ENCODE data around the gene SMARCD2. TPM values are rescaled to one million over a fixed set of nuclear protein-coding genes. Genes with fewer than 3 reads are reported as not detected.

Gene SMARCD2
- polyA plus RNA-seq, 2 of the 4 experiments (the other 2 are of a cell fraction): 40.4 to 52.7 TPM

DNA sequence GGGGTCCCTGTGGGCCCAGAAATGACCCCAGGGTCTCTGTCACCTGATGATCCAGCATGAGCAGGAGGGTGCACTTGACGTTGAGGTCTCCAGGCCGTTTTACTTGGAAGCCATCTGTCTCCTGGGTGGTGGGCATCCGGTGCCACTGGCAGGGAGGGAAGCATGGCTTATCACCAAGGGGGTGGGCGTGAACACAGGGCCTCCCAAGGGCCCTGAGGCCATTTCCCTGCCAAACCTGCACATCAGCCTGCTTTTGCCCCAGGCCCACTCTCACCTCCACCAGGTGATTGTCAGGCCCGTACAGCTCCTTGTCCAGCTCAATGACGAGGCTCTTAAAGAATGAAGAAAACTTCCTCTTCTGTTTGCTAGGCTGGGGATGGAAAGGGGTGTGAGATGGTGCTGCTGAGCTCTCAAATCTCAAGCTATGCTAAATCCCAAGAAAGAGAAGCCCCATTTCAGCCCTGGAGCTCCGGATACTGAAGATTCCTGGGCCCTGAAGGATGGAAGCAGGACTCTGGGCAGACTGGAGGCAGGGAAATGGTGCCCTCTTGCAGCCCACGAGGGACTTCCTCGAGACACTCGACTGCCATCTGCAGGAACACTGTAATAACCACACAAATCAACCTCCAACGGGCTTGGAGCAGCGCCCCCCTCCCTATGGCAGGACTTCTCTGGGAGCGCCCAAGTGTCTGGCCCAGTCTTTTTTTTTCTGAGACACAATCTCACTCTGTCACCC, 7.9 kb downstream of the SMARCD2 start:
- ChIA-PET POLR2A (interaction anchor here (1.6 to 1.9 kb wide), 2 partner anchors 8 to 9 kb away, joined by 4 to 11 read pairs; partner anchors contain the start of gene PSMC5), CTCF (interaction anchor here (0.8 to 4.5 kb wide), 25 partner anchors 7 to 409 kb away, joined by 3 to 29 read pairs (median 6); partner anchors contain the start of genes DDX42, PSMC5 and SMARCD2)
- Histone ChIP-seq H3K4me2 (no peak overlapping the region), H3K27ac (peak overlapping the region in 1 of 2 experiments; percentile 70; a peak in 3 of 6 replicates), H3K4me1 (peaks cover 20% of the 10 kb centered on the region; the same call in 2 of the 3 replicates), H3K4me3 (no peak overlapping the region), H3K9me3 (no peaks in the 10 kb centered on the region)
- DNase-seq (ENCODE audit: low read depth in 1 of 2, low spot score in 1 of 2) (peak; percentile 92 to 95), ATAC-seq (peak; percentile 82 to 93), FAIRE-seq (no peak)
- no peak for TF ChIP-seq ZSCAN20 (CRISPR knock-in tag; IDR thresholded peaks at IDR 0.05)
- peak; percentile 59 to 65 for TF ChIP-seq RAD21 (conservative IDR thresholded peaks at IDR 0.05 in 1 of 2, IDR thresholded peaks at IDR 0.05 in 1 of 2)
- TF ChIP-seq, protein P1, sequence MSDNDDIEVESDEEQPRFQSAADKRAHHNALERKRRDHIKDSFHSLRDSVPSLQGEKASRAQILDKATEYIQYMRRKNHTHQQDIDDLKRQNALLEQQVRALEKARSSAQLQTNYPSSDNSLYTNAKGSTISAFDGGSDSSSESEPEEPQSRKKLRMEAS (IDR thresholded peaks at IDR 0.05): peak; percentile 87
- peak; percentile 57; the same call in 1 of the 3 replicates for TF ChIP-seq SMC3 (IDR thresholded peaks at IDR 0.05)
- TF ChIP-seq JUN (IDR thresholded peaks at IDR 0.05): peak in 1 of 2 experiments; percentile 49; a peak in 2 of 5 replicates
- TF ChIP-seq RARB (CRISPR knock-in tag; IDR thresholded peaks at IDR 0.05): no peak
- TF ChIP-seq MYC (IDR thresholded peaks at IDR 0.05; ENCODE audit: borderline replicate concordance, low read length): peak; percentile 65; the same call in 1 of the 2 replicates
- TF ChIP-seq, protein P2, sequence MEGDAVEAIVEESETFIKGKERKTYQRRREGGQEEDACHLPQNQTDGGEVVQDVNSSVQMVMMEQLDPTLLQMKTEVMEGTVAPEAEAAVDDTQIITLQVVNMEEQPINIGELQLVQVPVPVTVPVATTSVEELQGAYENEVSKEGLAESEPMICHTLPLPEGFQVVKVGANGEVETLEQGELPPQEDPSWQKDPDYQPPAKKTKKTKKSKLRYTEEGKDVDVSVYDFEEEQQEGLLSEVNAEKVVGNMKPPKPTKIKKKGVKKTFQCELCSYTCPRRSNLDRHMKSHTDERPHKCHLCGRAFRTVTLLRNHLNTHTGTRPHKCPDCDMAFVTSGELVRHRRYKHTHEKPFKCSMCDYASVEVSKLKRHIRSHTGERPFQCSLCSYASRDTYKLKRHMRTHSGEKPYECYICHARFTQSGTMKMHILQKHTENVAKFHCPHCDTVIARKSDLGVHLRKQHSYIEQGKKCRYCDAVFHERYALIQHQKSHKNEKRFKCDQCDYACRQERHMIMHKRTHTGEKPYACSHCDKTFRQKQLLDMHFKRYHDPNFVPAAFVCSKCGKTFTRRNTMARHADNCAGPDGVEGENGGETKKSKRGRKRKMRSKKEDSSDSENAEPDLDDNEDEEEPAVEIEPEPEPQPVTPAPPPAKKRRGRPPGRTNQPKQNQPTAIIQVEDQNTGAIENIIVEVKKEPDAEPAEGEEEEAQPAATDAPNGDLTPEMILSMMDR (IDR thresholded peaks at IDR 0.05): peak; percentile 94
- 45% methylated on average over 13 of the region's 13 CpGs for WGBS (ENCODE audit: missing lambda C conversion rate)

DNA sequence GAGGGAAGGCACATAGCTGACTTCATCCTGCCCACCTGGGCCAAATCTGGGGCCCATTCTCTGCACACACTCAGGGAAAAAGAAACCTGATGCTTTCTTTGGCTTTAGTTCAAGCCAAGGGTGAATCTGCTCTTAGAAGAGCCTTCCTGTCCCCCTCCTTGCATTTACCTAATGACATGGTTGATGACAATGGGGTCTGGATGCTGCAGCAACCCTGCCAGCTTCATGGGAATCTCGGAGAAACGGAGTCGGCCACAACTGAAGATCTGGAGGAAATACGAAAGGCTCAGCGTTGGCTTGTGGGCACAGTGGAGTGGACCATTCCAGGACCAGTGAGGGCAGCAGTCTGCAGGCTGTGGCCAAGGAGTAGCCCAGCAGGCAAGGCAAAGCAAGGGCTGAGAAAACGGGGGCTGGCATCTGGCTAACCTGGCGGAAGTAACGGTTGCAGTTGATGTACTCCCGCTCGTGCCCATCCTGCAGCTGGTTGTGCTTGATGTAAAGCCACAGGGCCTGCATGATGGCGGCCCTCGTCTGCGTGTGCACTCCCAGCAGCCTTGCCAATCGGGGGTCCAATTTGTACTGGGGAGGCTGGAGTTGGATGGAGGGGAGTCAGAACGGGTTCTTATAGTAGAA, 8.6 kb downstream of the SMARCD2 start:
- H3K4me1 ChIP-seq: peaks cover 19% of the 10 kb centered on the region; the same call in 2 of the 3 replicates
- FAIRE-seq (no peak), ATAC-seq (peak in 1 of 2 experiments; percentile 2; a peak in 1 of 6 replicates), DNase-seq (ENCODE audit: low read depth in 1 of 2, low spot score in 1 of 2) (no peak)
- WGBS (ENCODE audit: missing lambda C conversion rate): 97% methylated on average over 15 of the region's 15 CpGs
- TF ChIP-seq MAFK (IDR thresholded peaks at IDR 0.05; ENCODE audit: partially characterized antibody) (no peak), GATA3 (IDR thresholded peaks at IDR 0.05; ENCODE audit: borderline replicate concordance) (no peak), FOXS1 (CRISPR knock-in tag; IDR thresholded peaks at IDR 0.05) (no peak), RAD21 (conservative IDR thresholded peaks at IDR 0.05 in 1 of 2, IDR thresholded peaks at IDR 0.05 in 1 of 2) (no peak)
- no peak overlapping the region for H3K27ac ChIP-seq
- H3K4me2 ChIP-seq: no peak overlapping the region
- H3K9me3 ChIP-seq: no peaks in the 10 kb centered on the region
- ChIA-PET POLR2A (interaction anchor here (1.6 to 1.9 kb wide), 2 partner anchors 7 to 10 kb away, joined by 4 to 11 read pairs; partner anchors contain the start of gene PSMC5), CTCF (interaction anchor here (0.9 to 4.5 kb wide), 24 partner anchors 8 to 408 kb away, joined by 3 to 29 read pairs (median 6); partner anchors contain the start of genes PSMC5 and SMARCD2)
- H3K4me3 ChIP-seq: no peak overlapping the region

DNA sequence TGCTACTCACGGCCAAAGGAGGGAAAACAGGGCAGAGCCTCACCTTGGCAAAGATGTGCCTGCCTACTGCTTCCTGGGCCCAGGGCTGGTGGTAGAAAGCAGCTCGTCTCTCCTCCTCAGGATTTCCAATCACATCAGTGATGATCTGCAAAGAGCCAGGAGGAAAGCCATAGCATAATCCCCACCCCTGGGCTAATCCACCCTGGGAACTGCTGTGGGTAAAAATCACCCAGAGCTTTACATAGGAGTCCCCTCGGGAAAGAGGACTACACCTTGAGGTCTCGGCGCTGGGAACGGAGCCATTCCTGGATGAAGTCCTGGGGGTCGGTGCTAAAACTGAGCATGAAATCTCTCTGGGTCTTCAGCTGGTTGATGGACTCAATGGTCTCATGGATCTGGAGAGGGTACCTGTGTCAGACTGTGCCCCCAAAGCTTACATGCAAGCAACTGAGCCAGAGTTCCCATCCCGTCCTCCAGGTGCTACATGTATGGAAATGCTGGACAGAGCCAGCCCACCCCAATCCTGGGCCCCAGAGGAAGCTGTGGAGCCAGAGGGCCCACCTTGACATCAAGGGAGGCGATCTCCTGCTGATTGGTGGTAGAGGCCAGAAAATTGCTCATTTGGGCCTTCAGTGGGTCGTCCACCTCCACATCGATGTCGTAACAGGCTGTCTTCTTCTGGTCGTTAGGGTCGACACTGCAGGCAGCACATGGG, 9.3 kb downstream of the SMARCD2 start:
- H3K4me1 ChIP-seq: peaks cover 19% of the 10 kb centered on the region; the same call in 2 of the 3 replicates
- H3K4me3 ChIP-seq: no peak overlapping the region
- no peak for ATAC-seq
- TF ChIP-seq POLR2AphosphoS2 (conservative IDR thresholded peaks at IDR 0.05; ENCODE audit: low read length) (peak; percentile 48), MAZ (IDR thresholded peaks at IDR 0.05; ENCODE audit: borderline replicate concordance, low read depth, low read length) (no peak)
- H3K27ac ChIP-seq: no peak overlapping the region
- DNase-seq (ENCODE audit: low read depth in 1 of 2, low spot score in 1 of 2): no peak
- 92% methylated on average over 14 of the region's 14 CpGs for WGBS (ENCODE audit: missing lambda C conversion rate)
- CTCF ChIA-PET: interaction anchor here (0.8 to 4.5 kb wide), 12 partner anchors 7 to 110 kb away, joined by 3 to 29 read pairs (median 4); partner anchors contain the start of genes PSMC5 and SMARCD2
- POLR2A ChIA-PET: interaction anchor here (1.9 kb wide), 1 partner anchor 10 kb away, joined by 11 read pairs; no protein-coding TSS in a partner anchor
- no peak overlapping the region for H3K4me2 ChIP-seq
- H3K9me3 ChIP-seq: no peaks in the 10 kb centered on the region
- FAIRE-seq: no peak

Data from A549 (cell line).